Measurements from ENCODE around the gene MPC1.
A peak's percentile ranks its signal among the peaks of the same experiment; 100 is the strongest.

The MPC1 gene

DNA sequence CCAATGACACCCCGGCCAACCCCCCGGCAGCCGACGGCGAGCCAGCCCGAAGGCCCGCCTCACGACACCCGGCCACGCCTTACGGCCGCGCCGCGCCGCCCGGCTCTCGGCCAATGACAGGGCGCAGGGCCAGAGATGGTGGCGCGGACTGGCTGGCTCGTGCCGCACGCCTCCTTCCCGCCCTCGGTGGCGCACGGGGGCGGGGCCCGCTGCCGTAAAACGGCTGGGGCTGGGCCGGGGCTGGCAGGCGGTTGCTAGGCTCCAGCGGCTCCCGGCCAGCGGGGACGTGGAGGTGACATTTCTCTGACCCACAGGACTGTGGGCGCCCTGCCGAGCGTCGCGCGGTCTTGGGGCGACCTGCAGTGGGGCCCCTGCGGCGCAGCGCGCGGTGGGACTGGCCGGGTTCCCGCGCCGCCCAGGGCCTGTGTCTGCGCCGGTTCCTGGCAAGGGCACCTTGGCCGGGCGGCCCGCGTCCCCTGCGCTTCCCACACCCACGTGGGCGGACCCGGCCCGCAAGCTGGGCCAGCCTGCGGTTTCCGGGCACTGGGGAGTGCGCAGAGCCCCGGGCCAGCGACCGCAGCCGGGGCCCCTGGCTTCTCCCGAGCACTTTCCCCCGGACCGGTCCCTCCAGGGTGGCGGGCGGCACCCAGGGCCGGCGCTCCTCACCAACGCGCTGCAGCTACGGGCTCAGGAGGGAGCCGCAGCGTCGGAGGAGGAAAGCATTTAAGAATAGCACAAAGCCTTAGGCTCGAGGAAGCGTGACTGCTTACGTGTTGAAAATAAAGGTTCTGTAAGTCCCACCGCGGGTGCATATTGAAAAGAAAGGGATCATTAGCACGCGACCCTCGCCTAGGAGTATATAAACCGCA lies at the start of gene MPC1:
TSS of gene MPC1 (minus strand) at position 8 of the 869 bp plus-strand sequence. CDS start 64 bp downstream, outside the sequence.
- peak; percentile 97 for DNase-seq

DNA sequence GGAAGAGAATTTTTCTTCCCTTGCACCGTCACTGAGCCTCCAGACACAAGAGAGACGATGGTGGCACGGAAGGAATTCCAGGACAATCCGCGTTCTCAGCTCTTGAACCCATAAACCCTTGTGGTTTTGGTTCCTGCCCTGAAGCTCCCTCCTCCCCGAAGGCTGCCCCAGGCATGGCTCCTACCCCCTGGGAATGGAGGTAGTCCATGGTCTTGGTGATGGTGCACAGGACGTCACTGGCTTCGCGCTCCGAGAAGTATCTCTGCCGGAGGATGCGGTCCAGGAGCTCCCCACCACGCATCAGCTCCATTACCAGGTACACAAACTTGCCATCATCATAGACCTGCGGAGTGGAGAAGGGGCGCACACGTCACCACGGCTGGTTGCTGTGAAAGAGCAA lies 47.5 kb upstream of the MPC1 start:
- no peak for DNase-seq

DNA sequence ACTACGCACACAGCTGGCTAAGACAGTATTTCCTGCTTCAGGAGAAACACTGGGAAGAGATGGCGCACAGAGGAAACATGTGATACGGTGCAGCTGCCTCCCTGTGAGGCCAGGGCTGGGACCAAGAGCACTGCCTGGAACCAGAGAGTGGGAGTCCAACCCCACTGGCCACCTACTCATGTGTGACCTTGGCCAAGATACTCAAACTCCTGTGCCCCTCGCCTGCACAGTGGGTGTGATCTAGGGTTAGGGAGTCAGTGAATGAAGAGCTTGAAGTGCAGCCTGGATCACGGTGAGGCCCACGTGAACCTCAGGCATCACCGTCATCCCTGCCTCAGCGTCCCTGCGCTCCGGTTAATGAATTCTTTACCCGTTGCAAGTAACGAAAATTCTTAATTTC lies 41.7 kb upstream of the MPC1 start:
- DNase-seq = no peak

DNA sequence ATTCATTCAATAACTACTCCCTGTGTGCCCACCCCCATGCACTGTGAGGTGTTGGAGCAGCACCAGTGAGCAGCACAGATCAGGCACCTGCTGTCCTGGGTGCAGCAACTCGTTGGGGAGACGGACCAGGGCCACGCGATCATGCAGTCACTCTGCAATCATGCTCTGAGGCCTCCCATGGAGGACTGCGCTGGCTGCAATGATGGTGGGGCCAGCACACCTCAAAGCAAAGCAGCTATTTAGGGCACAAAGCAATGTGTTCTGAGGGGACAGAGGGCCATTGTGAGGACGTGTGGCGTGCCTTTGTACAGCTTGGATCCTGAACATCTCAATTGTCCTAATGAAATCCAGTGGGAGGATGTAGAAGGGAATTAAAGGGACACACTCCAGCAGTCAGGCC lies 41.0 kb upstream of the MPC1 start:
- no peak for DNase-seq

DNA sequence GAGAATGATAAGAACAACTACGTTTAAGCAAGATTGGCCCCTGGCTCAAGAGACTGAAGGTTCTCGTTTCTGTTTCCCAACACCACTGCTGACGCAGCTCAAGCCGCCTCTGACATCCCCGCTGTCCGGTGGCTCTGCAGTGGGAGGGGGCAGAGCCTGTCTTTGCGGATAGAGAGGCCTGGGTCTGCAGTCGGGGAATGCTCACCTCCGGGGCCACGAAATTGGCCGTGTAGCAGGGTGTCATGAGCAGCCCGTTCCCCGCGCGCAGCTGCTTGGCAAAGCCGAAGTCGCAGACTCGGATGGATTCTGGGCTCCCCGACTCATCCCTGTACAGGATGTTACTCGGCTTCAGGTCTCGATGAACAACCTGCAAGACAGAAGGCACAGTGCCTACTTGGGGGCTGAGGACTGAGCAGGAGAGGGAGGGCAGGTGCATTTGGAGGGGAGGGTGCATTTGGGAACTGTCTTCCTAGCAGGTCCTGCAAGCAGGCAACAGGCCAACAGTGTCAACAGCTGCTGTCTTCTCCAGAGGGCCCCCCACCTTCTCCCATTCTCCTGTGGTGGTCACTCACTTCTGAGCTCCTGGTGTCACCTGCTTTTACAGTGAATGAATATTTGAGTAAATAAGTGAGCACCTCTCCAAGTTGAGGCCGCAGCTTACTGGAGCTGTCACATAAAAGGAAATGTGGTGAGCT lies 40.5 kb upstream of the MPC1 start:
- no peak for DNase-seq

DNA sequence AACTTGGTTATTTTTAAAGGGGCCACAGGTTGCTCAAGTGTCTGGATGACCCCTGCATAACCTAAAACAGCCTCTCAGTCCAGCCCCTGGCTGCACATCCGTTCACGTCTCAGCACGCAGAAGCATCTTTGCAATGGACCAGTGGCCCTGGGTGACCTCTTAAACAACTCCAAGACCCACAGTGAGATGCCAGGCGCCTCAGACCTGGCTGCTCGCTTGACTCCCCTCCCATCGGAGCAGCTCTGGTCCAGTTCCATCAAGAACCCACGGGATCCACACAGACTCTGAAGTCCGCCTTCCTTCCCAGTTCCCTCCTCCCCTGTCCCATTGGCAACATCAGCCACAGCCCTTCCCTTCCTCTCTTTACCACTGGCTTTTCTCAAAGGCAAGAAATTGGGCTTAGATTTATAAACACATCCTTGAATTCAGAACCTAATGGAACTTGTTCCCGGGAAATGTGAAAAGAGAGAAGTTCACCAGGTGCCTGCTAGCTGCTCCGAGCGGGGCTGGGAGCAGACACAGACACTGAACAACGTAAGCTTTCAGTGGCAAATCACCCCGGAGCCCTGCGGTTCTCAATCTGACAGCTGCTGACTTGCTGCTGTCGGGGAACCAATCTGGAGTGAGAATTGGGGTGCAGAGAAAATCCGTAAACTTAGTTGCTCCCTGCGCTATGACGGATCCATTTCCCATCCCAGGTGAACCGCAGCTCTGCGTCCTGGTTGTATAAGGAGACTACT lies 39.6 kb upstream of the MPC1 start:
- DNase-seq = no peak

DNA sequence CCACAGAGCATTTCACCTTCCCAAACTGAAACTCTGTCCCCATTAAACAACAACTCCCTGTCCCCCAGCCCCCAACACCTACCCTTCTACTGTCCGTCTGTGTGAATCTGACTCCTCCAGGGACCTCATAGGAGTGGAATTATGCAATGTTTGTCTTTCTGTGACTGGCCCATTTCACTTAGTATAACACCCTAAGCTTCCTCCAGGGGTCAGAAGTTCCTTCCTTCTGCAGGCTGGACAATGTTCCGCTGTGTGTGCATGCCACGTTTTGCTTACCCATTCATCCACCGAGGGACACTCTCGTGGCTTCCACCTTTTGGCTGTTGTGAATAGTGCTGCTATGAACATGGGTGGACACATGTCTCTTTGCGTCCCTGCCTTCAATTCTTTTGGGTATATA lies 37.6 kb upstream of the MPC1 start:
- DNase-seq = no peak

DNA sequence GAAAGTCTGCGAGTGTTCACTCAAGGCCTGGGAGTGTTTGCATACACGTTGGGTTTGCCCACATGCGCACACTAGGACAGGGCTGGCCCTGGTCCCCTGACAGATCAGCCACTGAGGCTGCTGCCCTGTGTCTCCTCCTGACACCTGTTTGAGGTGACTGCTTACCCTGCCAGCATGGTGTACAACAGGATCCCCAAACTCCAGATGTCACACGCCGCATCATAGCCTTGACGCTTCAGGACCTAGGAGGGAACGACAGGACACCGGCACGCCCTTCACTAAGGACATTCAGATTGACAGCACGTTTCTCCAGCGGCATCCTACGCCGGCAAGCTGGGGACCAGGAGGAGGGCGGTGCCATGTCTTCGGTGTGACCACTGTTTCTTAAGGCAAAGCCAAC lies 37.0 kb upstream of the MPC1 start:
- no peak for DNase-seq

DNA sequence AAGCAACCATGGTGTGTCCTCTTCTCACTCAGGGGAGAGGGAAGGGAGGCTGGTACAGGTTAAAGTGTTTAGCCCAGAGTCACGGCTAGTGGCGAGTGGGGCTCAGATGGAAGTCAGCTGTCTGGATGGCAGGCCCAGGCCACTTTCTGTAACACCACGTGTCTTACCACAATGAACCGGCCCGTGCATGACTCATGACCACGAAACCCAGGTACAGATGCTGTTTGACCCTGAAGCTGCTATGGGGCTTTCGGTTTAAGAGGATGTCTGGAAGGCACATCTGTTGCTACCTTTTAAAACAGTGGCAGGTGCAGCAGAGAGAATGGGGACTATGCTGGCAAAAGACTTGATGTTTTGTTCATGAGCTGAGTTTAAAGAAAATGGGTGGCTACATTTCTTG lies 36.5 kb upstream of the MPC1 start:
- DNase-seq = no peak

DNA sequence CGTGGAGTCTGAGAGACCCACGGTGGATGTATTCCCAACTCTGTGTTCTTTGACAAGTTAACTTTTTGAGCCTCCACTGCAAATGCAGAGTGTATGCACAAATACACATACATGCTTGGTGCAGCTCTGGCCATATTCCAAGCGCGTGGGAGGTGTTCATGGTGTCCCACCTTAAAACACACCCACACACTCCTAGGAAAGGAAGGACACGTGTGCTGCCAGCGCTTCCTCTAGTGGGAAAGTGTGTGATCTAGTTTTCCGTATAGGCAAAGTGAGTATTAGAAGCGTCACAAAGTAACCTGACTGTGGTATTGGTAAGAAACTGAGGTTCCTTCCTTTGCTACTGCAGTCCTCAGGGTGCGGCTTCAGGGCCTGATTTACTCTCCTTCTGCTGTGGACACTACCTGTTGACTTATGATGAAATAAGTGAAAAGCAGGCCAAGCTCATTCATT lies 36.0 kb upstream of the MPC1 start:
- DNase-seq = no peak

DNA sequence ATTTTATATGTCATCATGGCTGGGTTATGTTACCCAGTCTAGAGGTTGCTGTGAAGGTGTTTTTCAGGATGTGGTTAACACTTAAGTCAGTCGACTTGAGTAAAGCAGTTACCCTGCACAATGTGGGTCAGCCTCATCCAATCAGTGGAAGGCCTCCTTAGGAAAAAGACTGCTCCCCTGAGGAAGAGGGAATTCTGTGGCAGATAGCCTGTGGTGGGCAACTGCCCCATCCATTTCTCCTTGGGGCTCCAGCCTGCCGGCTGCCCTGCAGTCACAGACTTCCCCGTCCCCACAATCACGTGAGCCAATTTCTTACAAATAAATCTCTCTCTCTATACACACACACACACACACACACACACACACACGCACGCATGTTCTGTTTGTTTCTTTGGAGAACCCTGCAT lies 34.5 kb upstream of the MPC1 start:
- no peak for DNase-seq

DNA sequence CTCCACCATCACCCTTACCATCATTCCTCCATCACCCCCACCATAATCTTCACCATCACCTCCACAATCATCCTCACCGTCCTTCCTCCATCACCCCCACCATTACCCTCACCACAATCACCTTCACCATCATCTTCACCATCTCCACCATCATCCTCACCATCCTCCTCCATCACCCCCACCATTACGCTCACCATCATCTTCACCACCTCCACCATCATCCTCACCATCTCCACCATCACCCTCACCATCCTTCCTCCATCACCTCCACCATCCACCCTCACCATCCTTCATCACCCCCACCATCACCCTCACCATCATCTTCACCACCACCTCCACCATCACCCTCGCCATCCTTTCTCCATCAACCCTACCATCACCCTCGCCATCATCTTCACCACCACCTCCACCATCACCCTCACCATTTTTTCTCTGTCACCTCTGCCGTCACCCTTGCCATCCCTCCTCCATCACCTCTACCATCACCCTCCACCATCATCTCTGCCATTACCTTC lies 33.1 kb upstream of the MPC1 start:
- no peak for DNase-seq

DNA sequence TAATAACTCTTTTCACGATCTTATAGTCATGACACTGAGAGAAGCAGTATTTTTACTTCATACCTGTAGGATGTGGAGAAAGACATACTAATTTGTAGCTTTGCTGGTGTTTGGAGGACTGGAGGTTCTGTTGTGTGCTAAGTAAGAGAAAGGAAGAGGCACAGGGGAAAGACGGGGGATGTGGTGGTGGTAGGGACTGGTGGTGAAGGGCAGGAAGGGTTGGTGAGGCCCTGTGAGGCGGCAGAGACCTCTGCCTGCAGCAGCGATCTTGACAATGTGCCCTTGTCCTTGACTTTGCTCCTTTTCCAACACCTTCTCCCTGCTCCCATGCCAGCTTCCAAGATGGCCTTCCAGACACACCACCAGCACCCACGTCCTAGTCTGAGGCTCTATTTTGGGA lies 32.6 kb upstream of the MPC1 start:
- DNase-seq = no peak

DNA sequence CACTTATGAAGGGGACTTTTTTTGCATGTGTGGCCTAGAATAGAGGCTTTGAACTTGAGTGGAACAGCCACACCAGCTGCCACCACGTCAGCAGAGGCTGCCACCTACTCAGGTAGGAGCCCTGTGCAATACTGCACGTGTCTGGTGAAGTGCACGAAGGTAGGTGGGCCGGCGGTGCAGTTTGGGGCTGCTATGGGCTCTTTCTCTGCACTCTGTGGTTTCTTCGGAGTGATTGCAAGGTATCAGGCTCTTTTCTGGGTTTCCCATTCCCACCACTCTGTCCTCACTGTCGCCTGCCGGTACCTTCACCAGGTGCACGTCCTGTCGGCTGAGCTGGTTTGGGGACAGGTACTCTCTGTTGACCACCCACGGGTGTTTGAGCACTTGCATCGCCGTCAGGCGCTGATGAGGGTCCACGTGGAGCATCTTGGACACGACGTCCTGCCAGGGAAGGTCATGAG lies 30.8 kb upstream of the MPC1 start:
- DNase-seq = no peak

DNA sequence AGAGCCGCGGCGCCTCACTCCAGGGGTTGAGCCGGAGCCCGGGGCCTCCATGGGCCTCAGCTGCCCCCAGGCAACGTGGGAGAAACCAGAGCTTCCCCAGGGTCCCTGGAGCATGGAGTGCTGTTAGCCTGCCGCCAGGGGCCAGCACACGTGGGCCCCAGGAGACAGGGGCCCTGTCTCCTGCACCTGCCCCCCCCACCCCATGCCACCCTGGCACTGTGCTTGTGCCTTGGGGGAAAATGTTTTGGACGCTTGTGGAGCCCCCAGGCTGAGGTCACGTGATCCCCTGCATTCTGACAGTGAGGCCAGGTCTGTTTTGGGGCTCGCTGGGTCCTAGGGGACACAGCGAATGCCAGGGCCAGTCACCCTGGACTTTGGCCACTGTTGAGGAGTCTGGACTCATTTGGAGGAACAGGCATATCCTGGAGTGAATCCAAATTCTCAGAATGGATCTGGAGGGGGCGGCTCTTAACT lies 30.2 kb upstream of the MPC1 start:
- DNase-seq = no peak

DNA sequence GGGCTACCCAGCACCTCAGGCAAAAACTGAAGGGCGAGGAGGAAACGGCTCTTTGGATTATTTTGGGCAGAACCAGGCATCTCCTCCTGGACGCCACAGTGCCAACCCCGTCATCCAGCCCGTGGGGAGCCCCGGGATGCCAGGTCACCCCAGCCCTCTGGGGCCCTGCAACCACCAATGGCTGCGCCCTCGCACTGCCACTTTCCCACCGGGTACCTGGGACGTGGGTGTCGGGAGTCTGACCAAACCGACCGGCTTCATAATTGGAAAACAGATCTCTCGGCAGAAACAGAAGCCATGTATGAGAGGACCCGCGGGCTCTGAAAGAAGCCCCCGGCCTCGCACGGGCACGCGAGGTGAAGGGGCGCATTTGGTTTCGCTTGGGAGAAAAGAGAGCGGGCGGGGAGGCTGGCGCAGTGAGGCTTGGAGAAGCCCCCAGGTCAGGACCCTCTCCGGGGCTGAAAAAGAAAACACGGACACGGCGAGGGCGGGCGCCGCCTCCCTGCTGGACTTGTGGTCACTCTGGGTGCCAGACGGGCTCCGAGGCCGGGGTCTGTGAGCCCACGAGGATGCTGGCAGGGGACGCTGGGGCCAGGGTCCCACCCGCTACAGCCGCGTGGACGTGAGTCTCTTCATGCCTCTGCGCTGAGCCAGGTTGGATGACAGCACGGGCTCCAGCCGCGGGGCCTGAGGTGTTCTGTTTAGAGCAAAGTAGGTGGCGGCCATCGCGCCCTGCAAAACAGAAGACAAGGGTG lies 29.6 kb upstream of the MPC1 start:
- DNase-seq = no peak

DNA sequence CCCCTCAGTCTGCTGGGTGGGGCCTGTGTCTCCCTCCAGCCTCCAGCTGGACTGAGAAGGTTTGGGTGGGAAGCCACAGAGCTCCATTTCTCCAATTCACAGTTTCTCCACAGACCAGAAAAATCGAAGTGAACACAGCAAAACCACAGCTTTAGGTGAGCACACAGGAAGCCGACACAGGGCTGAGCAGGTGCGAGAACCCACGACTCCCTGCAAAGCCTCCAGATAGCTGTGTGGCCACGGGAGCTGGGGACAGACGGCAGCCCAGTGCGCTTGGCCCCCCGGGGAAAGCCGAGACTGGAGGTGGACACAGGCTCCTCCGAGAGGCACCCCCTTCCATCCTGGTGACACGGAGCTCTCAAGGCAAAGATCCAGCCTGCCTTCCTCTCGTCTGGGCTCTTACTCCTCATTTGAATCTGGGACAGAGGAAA lies 29.0 kb upstream of the MPC1 start:
- DNase-seq = no peak

DNA sequence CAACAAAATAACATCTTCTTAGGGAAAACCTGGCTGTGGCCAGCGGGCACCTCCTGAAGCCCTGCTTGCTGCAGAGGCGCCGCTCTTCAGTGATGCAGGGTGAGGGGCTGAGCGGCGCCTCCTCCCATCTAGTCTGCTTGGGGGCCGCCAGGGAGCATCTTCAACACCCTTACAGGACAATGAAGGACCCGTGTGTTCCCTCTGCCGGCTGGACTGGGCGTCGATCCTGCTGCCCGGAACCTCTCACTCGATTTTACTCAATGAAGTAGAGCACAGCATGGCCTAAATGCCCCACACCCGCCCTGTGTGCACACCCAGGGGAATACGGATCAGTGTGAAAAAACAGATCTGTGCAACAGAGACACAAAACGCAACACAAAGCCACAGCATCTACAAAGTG lies 28.5 kb upstream of the MPC1 start:
- DNase-seq = no peak

DNA sequence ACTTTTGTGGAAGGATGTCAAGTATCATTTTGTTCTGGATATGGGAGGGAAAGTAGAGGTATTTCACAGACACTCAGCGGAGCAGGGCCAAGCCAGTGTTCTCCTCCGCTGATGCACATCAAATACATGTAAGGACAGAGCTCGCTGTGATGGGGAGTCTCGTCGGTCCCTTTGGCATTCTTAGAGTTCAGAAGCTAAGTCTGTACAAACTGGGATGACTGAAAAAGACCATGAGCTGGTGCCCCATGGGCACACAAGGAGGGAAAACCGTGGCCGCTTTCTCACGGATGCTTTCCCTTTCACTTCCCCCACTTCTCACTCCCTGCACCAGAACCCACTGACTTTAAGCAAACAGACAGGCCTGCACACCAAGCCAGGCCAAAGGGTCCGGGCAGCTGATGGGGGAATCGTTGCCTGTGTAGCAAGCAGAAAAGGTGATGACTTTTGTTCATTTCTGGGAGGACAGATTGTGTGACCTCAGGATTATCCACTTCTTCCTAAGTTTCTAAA lies 27.7 kb upstream of the MPC1 start:
- DNase-seq = no peak

DNA sequence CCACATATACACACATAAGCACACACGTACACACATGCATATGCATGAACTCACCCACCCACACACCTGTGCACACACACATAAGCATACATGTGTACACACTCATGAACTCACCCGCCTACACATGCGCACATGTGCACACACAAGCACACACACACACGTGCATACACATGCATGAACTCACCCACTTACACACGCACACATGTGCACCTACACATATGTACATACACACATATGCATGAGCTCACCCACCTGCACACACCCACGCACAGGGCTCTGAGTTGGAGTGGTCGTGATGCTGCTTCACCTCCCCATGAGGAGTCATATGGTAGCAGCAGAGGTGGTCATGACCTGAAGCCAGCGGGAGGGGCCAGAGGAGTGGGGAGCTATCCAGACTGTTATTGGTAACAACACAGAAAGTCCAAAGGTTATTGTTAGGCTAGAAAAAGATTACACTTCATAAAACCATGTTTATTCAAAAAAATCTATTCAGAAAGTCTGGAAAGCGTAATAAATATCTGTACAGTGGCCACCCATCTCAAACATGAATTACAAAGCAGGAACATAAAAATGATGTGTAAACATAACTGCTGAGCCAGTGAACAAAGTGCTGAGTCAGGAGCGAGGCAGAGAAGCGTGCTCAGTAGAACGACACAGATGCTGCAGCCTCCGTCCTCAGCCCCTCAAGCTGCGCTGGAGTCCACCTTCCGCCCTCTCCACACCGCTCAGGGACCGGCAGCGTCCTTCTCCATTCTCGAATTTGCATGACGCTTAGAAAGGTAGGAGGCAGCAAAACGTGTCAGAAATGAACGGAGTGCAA lies 26.4 kb upstream of the MPC1 start:
- DNase-seq = no peak

DNA sequence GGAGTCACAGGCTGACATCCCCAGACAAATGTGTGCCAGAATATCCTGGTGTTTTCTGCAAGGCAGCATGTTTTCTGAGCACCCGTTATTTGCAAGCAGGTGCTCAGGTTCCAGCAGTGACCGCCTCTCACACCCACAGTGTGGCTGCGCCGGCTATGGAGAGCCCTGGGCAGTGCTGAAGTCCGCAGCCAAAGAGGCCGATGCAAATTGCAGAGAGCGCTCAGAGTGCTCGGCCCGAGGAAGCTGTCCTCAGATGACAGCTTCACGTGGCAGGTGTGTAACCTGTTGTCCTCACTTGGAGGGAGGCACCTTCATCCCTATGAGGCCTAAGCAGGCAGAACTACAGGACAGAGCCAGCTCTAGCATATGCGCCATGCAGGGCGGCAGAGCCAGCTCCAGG lies 23.5 kb upstream of the MPC1 start:
- DNase-seq = no peak

Measured in DMS53 (cell line).